SK-N-SH (cell line): ENCODE data around the gene GALNT17. TPM values are rescaled to one million over a fixed set of nuclear protein-coding genes. Genes with fewer than 3 reads are reported as not detected.

Experiments used
- CTCF ChIA-PET: fragments of 300-600, 350-600 bp; formaldehyde crosslinking; extraction: SDS; loops from one replicate; lab custom pipeline; 2021; lab: Yijun Ruan, JAX
- POLR2A ChIA-PET: fragments of 350-600 bp; sonication (Branson Sonifier 250); formaldehyde crosslinking; extraction: SDS; loops from one replicate; lab custom pipeline; 2020; ENCODE audit warnings: antibody characterized with exemption, inconsistent platforms; lab: Yijun Ruan, JAX
- DNase-seq: peaks from one replicate; pipeline ENCODE4 v3.0.0; 2012
- H2AFZ ChIP-seq: fragments of 200-600 bp; sonication (generic); 2 replicates; pipeline ENCODE4 v1.8.1; 2016; ENCODE audit warnings: antibody characterized with exemption, mild to moderate bottlenecking, low read depth
- H3F3A ChIP-seq: fragments of 200-600 bp; sonication (generic); replicated peaks from 2 replicates; pipeline ENCODE3; 2016; ENCODE audit warnings: antibody characterized with exemption, mild to moderate bottlenecking; ENCODE audit not compliant: insufficient read depth
- H3K27ac ChIP-seq, 2 experiments: fragments of 200-500 bp in 1 of 2; fragments of 200-600 bp in 1 of 2; sonication (Bioruptor generic) in 1 of 2; sonication (generic), shearing (Covaris generic) in 1 of 2; 2 replicates each; pipeline versions ENCODE4 v1.5.1 to v1.6.1; 2014 to 2016; ENCODE audit warnings: low read depth in 2 of 2, inconsistent platforms in 1 of 2, low read length in 1 of 2, mild to moderate bottlenecking in 1 of 2, mixed read lengths in 1 of 2
- H3K27me3 ChIP-seq: fragments of 200-600 bp; sonication (generic), shearing (Covaris generic); 2 replicates; pipeline ENCODE4 v1.6.1; 2016; ENCODE audit warnings: mixed run types; ENCODE audit not compliant: insufficient read depth
- H3K36me3 ChIP-seq, 2 experiments: fragments of 200-500 bp in 1 of 2; fragments of 200-600 bp in 1 of 2; sonication (Bioruptor generic) in 1 of 2; sonication (generic) in 1 of 2; replicated peaks in 1 of 2; 2 replicates each; pipeline versions ENCODE3 to v1.5.1; 2014 to 2016; ENCODE audit warnings: low read length in 1 of 2, mild to moderate bottlenecking in 1 of 2; ENCODE audit not compliant: insufficient read depth in 2 of 2, control insufficient read depth in 1 of 2
- H3K4me1 ChIP-seq, 2 experiments: fragments of 200-500 bp in 1 of 2; fragments of 200-600 bp in 1 of 2; sonication (Bioruptor generic) in 1 of 2; sonication (generic), shearing (Covaris generic) in 1 of 2; 2 replicates each; pipeline versions ENCODE4 v1.5.1 to v1.6.1; 2014 to 2016; ENCODE audit warnings: low read depth in 1 of 2, low read length in 1 of 2, mixed run types in 1 of 2; ENCODE audit not compliant: insufficient read depth in 2 of 2, control insufficient read depth in 1 of 2
- H3K4me2 ChIP-seq: fragments of 200-600 bp; sonication (generic), shearing (Covaris generic); 2 replicates; pipeline ENCODE4 v1.6.1; 2017; ENCODE audit warnings: mixed run types
- H3K4me3 ChIP-seq, 2 experiments: fragments of 200-500 bp in 1 of 2; fragments of 200-600 bp in 1 of 2; sonication (Bioruptor generic) in 1 of 2; sonication (generic), shearing (Covaris generic) in 1 of 2; 2 replicates each; pipeline versions ENCODE4 v1.5.1 to v1.8.1; 2014 to 2016; ENCODE audit warnings: low read depth in 2 of 2, inconsistent platforms in 1 of 2, low read length in 1 of 2, mild to moderate bottlenecking in 1 of 2, mixed read lengths in 1 of 2, moderate library complexity in 1 of 2
- H3K79me2 ChIP-seq: fragments of 200-600 bp; sonication (generic); 2 replicates; pipeline ENCODE4 v1.8.1; 2017; ENCODE audit warnings: mild to moderate bottlenecking; ENCODE audit not compliant: insufficient read depth
- H3K9ac ChIP-seq: fragments of 200-600 bp; sonication (generic); 2 replicates; pipeline ENCODE4 v1.6.1; 2017; ENCODE audit warnings: mixed run types
- H3K9me2 ChIP-seq: fragments of 200-600 bp; sonication (generic); 2 replicates; pipeline ENCODE4 v1.6.1; 2017; ENCODE audit warnings: mixed run types
- H3K9me3 ChIP-seq: fragments of 200-600 bp; sonication (generic); 2 replicates; pipeline ENCODE4 v1.6.1; 2017; ENCODE audit warnings: mixed run types, mild to moderate bottlenecking, moderate library complexity
- H4K20me1 ChIP-seq: fragments of 200-600 bp; sonication (generic); 2 replicates; pipeline ENCODE4 v1.6.1; 2017; ENCODE audit warnings: mild to moderate bottlenecking, mixed run types; ENCODE audit not compliant: insufficient read depth
- CHD2 ChIP-seq: fragments of 150-350 bp; IDR thresholded peaks from 2 replicates; pipeline ENCODE4 v1.6.1; 2018; ENCODE audit warnings: low read length; ENCODE audit not compliant: partially characterized antibody
- CTCF ChIP-seq: fragments of 200-600 bp; sonication (generic); IDR thresholded peaks from 2 replicates; pipeline ENCODE4 v1.6.1; 2017; ENCODE audit warnings: antibody characterized with exemption, mild to moderate bottlenecking, moderate library complexity
- ELF1 ChIP-seq: IDR thresholded peaks from 2 replicates; pipeline ENCODE4 v1.4.0; 2012
- EP300 ChIP-seq, 2 experiments: IDR thresholded peaks; 2 replicates each; pipeline versions ENCODE4 v1.4.0 to v1.6.1; 2012; ENCODE audit warnings: borderline replicate concordance in 1 of 2, low read depth in 1 of 2, low read length in 1 of 2
- FOSL2 ChIP-seq: IDR thresholded peaks from 2 replicates; pipeline ENCODE4 v1.4.0; 2012; ENCODE audit warnings: low read depth, mild to moderate bottlenecking, moderate library complexity, borderline replicate concordance
- FOXJ3 ChIP-seq: sonication (generic); formaldehyde crosslinking; IDR thresholded peaks from 2 replicates; pipeline ENCODE4 v1.5.1; 2020; ENCODE audit warnings: mild to moderate bottlenecking, missing genetic modification reagents
- FOXM1 ChIP-seq: IDR thresholded peaks from 2 replicates; pipeline ENCODE4 v1.4.0; 2012; ENCODE audit warnings: low read depth, mild to moderate bottlenecking
- GATA2 ChIP-seq: sonication (generic); formaldehyde crosslinking; IDR thresholded peaks from 2 replicates; pipeline ENCODE4 v1.5.0; 2020; ENCODE audit warnings: mild to moderate bottlenecking, missing genetic modification reagents
- JUND ChIP-seq: IDR thresholded peaks from 2 replicates; pipeline ENCODE4 v1.4.0; 2012
- PBX3 ChIP-seq: IDR thresholded peaks from 2 replicates; pipeline ENCODE4; 2012
- POLR2AphosphoS5 ChIP-seq: IDR thresholded peaks from 2 replicates; pipeline ENCODE4 v1.6.1; 2012; ENCODE audit warnings: low read depth, low read length
- RAD21 ChIP-seq: IDR thresholded peaks from 2 replicates; pipeline ENCODE4 v1.6.1; 2012; ENCODE audit warnings: mild to moderate bottlenecking, low read length
- RCOR1 ChIP-seq: fragments of 150-350 bp; IDR thresholded peaks from 2 replicates; pipeline ENCODE4 v1.6.1; 2017; ENCODE audit warnings: antibody characterized with exemption, low read length
- RXRA ChIP-seq: IDR thresholded peaks from 2 replicates; pipeline ENCODE4 v1.4.0; 2012; ENCODE audit warnings: low read depth, mild to moderate bottlenecking, borderline replicate concordance
- TEAD4 ChIP-seq: IDR thresholded peaks from 2 replicates; pipeline ENCODE4 v1.4.0; 2012; ENCODE audit warnings: mild to moderate bottlenecking, borderline replicate concordance; ENCODE audit not compliant: insufficient read depth
- ZBTB33 ChIP-seq: IDR thresholded peaks from 2 replicates; pipeline ENCODE4 v1.4.0; 2012; ENCODE audit warnings: low read depth, borderline replicate concordance
- WGBS: methylation state at CpG from one replicate; pipeline ENCODE4 v1.1.6; 2017; ENCODE audit warnings: low lambda C conversion rate; 5-methylcytosine and 5-hydroxymethylcytosine counted together
- polyA plus RNA-seq, 3 experiments: library from polyadenylated mRNA; depleted of rRNA; stranded (reverse); fragments of >200 nt; gene quantifications; 2 replicates each; pipeline ENCODE4 v1.2.3, GENCODE V29; 2012

Gene GALNT17
- polyA plus RNA-seq, 1 of the 3 experiments (the other 2 are of a cell fraction) = not detected

- Histone ChIP-seq H3K9me2 (no peaks in the 10 kb centered on the region), H3K4me2 (no peak overlapping the region), H3F3A (no peaks in the 10 kb centered on the region), H3K9ac (no peak overlapping the region), H3K27ac (no peak overlapping the region), H3K27me3 (no peaks in the 10 kb centered on the region), H3K9me3 (no peaks in the 10 kb centered on the region), H3K4me3 (no peak overlapping the region), H3K79me2 (no peaks in the 10 kb centered on the region), H4K20me1 (no peaks in the 10 kb centered on the region), H2AFZ (no peak overlapping the region), H3K4me1 (no peaks in the 10 kb centered on the region), H3K36me3 (no peaks in the 10 kb centered on the region)
- DNase-seq = no peak
- 0% methylated on average over 3 of the region's 3 CpGs for WGBS
- ChIA-PET CTCF (no interaction called here), POLR2A (no interaction called here)
- TF ChIP-seq CHD2 = no peak
Measured at GRCh38 chr7:71377469-71377868, 245.5 kb downstream of the GALNT17 start.

- Histone ChIP-seq H3K9ac (no peak overlapping the region), H3K9me2 (no peaks in the 10 kb centered on the region), H3K27ac (no peak overlapping the region), H2AFZ (no peak overlapping the region), H3K27me3 (no peaks in the 10 kb centered on the region), H3F3A (no peaks in the 10 kb centered on the region), H3K4me1 (no peaks in the 10 kb centered on the region), H3K36me3 (no peaks in the 10 kb centered on the region), H3K4me3 (no peak overlapping the region), H4K20me1 (no peaks in the 10 kb centered on the region), H3K9me3 (no peaks in the 10 kb centered on the region), H3K79me2 (no peaks in the 10 kb centered on the region), H3K4me2 (no peak overlapping the region)
- WGBS = 18% methylated on average over 5 of the region's 5 CpGs
- POLR2A ChIA-PET = no interaction called here
- DNase-seq = no peak
- CTCF ChIA-PET = no interaction called here
- TF ChIP-seq RAD21 (no peak), RXRA (no peak), RCOR1 (no peak), GATA2 (CRISPR knock-in tag) (no peak), ZBTB33 (no peak), TEAD4 (no peak), ELF1 (no peak), FOXJ3 (CRISPR knock-in tag) (no peak), EP300 (IDR thresholded peaks at IDR 0.05; ENCODE audit: borderline replicate concordance in 1 of 2, low read depth in 1 of 2, low read length in 1 of 2) (no peak), PBX3 (no peak), JUND (no peak), POLR2AphosphoS5 (no peak), FOSL2 (no peak), CTCF (no peak), FOXM1 (no peak)
Measured at GRCh38 chr7:71384094-71384493, 252.2 kb downstream of the GALNT17 start.
